HG02852 (cell line): ENCODE results near the gene MZT2A.
"Not testable (repeated sequence)": the region's sequence is repeated elsewhere in the genome, so short reads cannot be mapped to it uniquely, and the experiment has no call there.

ENCODE experiments used
- ATAC-seq: cut with Tn5 transposase; IDR thresholded peaks from one replicate; pipeline ENCODE4 v1.9.1; 2021; ENCODE audit warnings: mild to moderate bottlenecking, moderate library complexity; ENCODE audit not compliant: unreplicated experiment

MZT2A gene

DNA sequence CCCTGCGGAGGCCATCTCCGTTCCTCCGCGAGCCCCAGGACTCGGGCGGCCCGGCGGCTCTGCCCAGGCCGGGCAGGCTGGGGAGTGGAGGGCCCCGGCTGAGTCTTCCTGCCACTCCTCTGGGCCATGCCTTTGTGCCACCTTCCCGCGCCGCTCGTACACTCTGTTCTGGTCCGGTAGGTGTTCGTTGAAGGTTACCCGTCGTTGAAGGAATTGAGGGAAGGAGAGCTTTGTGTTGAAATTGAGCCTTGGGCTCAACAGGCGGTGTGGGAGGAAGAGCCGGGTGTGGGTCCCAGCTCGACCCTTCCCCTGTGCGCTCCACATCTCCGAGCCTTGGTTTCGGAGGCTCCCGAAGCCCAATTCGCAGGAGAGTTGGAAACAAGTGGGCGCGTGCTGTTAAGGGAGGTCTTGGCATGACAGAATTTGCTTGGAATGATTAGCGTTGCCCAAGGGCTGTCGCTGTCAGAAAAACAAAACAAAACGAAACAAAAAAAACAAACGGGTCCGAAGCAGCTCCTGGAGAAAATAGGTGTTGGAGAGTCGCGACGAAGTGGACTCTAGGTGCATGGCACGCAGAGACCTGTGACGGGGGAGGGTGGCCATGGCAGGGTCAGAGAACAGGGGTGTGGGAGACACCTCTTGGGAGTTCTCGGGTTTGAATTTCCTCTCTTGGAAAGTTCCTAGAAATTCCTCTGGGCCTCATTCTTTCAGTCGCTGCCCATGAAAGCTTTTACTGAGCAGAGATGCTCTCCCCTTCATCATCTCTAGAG lies 1.2 kb upstream of the MZT2A start:
- ATAC-seq = peak; percentile 21

- peak; percentile 66 for ATAC-seq
Measured at GRCh38 chr2:131492418-131493198, 411 bp upstream of the MZT2A start.

DNA sequence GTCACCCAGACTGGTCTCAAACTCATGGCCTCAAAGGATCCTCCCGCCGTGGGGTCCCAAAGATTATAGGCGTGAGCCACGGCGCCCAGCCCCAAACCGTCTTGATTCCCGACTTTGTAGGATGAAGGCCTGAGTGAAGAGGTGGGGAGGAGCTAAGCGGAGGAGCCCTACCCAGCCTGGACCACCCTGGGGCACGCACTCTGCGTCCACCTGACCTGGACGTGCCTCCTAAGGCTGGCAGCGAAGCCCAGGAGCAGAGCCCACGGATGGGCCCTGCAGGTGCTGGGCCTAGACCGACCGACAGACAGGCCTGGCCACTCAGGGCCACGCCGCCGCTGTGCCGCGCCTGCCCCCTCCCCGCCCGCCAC lies 744 bp downstream of the MZT2A start:
- ATAC-seq = peak; percentile 7

- peak; percentile 16 for ATAC-seq
Measured at GRCh38 chr2:131490616-131491468, 1.4 kb downstream of the MZT2A start.

DNA sequence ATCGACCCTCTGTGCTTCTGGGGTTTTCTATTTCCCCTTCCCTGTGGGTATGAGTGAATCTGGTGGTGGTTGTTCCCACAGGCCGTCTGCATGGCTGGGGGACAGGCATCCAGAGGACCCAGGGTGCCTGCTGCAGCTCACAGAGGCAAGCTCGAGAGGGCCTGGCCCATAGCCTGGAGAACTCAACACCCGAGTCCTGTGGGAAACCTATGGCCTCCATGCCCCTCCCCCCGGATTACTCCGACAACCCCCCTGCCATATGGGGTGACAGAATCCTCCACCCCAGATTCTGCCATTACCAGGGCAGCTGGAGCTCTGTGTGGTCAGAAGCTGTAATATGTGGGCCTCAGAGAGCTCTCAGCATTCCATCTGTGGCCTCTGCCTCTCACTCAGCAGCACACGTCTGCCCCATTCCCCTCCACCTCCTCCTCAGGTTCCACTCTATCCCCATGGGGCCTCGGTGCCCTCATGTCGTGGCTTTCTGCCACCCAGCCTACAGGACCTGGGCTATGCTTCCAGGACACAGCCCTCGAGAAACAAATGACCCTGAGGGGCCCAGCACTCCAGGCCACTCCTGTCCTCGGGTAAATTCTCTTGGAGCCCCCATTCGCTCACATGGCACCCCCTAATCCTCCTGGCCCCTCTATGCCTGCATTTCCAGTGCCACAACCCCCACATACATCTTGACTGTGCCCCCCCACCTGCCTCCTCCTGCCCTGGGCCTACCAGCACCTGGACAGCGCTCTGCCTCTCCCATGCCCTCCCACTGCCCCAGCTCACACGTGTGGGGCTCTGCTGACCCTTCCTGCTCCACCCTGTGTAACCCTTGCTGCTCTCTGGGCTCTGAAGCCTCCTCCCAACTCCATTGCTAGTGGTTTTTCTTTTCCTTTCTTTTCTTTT lies 3.6 kb downstream of the MZT2A start:
- ATAC-seq = no peak

GRCh38 chr2:131486201-131486902 lies 5.8 kb downstream of the MZT2A start:
- ATAC-seq = not testable (repeated sequence)

DNA sequence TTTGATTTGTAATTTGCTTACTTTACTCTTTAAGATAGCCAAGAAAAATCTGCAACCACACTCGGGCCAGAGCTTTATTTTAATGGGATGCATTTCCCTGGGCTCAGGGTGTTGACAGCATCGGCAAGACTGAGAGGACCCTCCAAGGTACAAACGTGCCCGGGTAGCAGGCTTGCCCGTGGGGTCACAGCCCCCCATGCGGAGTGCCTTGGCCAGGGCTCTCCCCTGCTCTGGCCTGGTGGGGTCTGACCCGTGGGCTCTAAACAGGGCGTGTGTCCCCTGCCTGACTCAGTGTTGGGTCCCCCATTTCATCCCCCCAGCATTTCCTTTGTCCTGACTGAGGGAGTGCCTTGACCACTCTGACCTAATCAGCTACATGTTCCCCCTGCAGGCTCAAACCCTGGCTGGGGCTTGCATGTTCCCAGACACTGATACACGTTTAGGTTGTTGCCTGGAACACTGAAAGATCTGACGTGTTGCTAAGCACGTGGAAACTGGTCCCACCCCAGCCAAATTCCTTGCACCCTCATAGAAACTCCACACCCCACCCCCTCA lies 7.2 kb downstream of the MZT2A start:
- not testable (repeated sequence) for ATAC-seq

DNA sequence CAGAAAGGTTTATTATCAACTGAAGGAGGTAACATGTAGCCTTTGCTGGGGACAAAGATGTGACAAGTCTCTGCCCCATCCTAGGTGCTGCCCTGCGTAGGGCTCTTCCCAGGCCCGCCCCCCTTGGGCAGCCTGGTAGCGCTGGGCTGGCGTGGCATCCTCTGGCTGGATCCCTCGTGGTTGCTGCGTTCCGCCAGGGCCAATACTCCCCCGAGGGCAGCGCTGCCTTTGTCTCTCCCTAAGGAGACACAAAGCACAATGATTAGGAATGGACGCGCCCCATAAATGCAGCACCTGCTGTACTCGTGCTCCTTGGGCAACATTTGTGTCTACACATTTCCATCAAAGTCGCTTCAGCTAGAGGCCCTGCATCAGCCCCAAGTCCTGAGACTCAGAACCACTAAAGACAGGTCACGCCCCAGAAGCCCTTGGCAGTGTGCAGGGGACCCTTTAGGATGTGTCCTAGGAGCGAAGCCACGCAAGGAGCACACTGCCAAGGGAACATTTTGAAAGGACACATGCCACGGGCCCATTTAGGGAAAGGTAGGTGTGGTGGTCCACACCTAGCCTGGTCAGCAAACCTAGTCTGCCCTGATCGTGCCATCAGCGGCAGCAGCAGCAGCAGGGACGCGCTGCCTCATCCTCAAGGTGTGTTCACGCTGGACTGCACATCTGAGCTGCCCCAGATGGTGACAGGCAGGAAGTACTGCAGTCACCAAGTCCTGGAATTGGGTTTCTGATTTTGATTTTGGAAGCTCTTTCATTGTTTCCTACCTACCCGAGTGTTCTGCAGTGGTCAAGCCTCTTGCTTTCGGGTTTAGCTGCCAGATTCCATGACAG lies 8.0 kb downstream of the MZT2A start:
- not testable (repeated sequence) for ATAC-seq

GRCh38 chr2:131482506-131483155 lies 9.6 kb downstream of the MZT2A start:
- not testable (repeated sequence) for ATAC-seq

GRCh38 chr2:131480351-131480750 lies 11.8 kb downstream of the MZT2A start:
- ATAC-seq = not testable (repeated sequence)

DNA sequence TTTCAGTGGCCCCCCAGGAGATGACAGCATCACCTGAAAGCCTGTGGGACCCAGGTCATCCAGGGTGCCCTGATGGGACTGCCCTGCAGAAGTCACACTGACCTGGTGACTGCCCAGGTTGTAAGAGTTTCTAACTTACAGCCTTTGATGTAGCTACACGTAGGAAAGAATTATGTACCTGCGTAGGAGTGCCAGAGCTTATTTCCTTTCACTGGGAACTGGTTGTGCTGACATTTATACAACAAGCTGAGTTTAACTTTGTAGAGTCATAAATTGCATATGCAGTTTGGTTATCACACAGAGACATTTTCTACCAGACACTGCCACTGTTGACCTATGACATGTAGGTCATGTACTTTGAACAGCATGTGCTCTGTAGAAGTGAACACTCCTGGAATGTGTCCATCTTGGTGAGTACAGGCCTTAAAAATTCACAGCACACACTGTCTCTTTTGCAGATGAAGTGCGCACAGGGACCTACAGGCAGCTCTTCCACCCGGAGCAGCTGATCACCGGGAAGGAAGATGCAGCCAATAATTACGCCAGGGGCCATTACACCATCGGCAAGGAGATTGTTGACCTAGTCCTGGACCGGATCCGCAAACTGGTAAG lies 13.2 kb downstream of the MZT2A start:
- ATAC-seq = not testable (repeated sequence)

DNA sequence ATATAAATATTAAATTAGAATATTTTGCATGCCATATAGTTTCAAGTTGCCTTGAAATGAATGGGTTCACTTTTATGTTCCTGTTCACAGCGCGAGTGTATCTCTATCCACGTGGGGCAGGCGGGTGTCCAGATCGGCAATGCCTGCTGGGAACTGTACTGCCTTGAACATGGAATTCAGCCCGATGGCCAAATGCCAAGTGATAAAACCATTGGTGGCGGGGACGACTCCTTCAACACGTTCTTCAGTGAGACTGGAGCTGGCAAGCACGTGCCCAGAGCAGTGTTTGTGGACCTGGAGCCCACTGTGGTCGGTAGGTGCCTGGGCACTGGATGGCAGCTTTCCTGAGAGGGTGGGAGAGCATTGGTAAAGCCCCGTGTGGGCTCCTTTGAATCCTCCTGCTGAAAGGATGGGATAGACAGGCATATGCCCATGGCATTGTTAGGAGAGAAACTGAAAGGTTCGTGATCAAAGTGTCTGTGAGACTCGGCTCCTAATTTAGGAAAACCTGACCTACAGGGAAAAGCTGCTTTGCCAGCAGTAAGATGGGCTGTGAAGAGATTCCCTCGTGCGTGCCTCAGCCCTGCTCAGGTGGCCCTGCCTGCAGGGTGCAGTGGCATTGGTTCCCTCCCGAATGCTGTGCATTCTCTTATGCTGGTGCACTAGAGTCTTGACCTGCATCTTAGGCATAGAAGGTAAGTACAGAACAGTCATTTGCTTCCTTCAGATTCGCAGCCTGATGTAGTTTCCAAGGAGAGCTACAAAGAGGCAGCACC lies 13.9 kb downstream of the MZT2A start:
- not testable (repeated sequence) for ATAC-seq

DNA sequence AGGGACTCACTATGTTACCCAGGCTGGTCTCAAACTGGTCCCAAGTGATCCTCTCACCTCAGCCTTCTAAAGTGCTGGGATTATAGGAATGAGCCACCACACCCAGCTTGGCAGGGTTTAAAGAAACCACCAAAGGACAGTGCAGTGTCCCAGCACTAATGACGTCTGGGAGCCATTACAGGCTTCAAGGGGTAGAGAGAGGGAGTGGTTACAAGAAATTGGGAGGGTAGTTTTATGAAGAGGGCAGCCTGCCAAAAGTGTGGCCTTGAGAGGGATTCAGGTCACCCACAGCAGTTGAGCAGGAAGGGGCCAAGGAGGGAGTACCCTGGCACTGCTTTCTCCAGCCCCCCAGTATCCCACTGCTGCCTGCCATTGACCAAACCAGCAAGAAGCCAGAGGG lies 15.0 kb downstream of the MZT2A start:
- not testable (repeated sequence) for ATAC-seq

DNA sequence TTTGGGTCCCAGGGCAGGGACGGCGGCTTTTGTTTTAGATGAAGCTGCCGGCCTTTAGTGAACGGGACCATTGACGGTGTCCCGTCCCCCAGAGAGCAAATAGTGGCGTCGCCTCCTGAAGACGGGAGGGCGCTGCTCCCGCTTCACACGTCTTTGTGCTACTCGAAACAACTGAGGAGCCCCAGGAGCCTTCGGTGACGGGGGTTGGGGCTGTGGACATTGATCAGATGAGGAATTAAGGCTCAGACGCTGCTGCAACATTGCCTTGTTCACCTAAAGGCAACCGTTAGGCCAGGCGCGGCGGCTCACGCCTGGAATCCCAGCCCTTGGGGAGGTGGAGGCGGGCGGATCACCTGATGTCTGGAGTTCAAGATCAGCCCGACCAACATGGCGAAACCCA lies 15.8 kb downstream of the MZT2A start:
- ATAC-seq = not testable (repeated sequence)

GRCh38 chr2:131475831-131476230 lies 16.4 kb downstream of the MZT2A start, which contains the start of gene TUBA3D:
TSS of gene TUBA3D (plus strand) at chr2:131476119. CDS start at chr2:131476200, 81 bp downstream.
- no peak for ATAC-seq

DNA sequence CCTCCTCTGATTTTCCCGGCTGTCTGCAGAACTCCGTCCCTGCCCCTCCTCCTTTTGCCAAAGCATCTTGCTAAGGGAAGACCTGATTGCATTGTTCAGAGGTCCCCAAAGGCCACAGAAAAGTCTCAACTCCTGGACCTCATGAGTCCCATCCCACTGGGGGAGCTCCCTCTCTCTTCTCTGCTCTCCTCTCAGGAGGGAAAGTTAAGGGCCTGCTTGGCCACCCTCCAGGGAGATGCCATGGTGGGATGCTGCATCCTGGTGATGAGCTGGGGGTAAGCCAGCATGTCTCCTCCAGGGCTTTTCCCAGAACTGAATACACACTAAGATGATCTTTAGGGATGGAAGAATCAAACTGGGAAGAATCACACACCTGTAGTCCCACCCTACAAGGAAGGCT lies 18.9 kb downstream of the MZT2A start:
- ATAC-seq = not testable (repeated sequence)

- ATAC-seq = not testable (repeated sequence)
Measured at GRCh38 chr2:131471624-131472023, 20.6 kb downstream of the MZT2A start.
